Measurements from ENCODE around the gene TMOD1. TPM values are rescaled to one million over a fixed set of nuclear protein-coding genes. Genes with fewer than 3 reads are reported as not detected.

Gene TMOD1
- total and polyA plus RNA-seq, 4 donors = 9.2 to 20.0 (median 14.1) TPM

DNA sequence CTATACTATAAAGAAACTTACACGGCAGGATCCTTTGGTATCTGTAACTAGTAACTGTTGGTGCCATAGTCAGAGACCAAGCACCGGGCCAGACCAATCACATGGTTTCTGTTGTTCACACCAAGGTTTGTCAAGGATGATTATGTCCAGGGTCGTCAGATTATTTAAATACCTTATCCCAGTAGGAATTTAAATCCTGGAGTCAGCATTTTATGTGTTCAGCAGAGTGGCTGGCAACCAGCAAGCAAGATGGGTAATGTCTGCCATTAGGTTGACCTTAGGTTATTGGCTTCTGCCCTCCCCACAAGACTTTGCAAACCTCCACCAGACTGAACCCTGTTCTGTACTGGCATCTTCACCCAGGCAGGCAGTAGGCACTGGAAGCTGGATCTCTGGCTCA, 39.3 kb upstream of the TMOD1 start:
- TF ChIP-seq EGR1 (IDR thresholded peaks at IDR 0.05; ENCODE audit: low read depth in 2 of 2) (no peak), TAF1 (conservative IDR thresholded peaks at IDR 0.05) (no peak), RXRA (IDR thresholded peaks at IDR 0.05) (no peak), HNF4G (IDR thresholded peaks at IDR 0.05) (no peak), NR2F2 (IDR thresholded peaks at IDR 0.05) (no peak)
- TF ChIP-seq, protein P1, sequence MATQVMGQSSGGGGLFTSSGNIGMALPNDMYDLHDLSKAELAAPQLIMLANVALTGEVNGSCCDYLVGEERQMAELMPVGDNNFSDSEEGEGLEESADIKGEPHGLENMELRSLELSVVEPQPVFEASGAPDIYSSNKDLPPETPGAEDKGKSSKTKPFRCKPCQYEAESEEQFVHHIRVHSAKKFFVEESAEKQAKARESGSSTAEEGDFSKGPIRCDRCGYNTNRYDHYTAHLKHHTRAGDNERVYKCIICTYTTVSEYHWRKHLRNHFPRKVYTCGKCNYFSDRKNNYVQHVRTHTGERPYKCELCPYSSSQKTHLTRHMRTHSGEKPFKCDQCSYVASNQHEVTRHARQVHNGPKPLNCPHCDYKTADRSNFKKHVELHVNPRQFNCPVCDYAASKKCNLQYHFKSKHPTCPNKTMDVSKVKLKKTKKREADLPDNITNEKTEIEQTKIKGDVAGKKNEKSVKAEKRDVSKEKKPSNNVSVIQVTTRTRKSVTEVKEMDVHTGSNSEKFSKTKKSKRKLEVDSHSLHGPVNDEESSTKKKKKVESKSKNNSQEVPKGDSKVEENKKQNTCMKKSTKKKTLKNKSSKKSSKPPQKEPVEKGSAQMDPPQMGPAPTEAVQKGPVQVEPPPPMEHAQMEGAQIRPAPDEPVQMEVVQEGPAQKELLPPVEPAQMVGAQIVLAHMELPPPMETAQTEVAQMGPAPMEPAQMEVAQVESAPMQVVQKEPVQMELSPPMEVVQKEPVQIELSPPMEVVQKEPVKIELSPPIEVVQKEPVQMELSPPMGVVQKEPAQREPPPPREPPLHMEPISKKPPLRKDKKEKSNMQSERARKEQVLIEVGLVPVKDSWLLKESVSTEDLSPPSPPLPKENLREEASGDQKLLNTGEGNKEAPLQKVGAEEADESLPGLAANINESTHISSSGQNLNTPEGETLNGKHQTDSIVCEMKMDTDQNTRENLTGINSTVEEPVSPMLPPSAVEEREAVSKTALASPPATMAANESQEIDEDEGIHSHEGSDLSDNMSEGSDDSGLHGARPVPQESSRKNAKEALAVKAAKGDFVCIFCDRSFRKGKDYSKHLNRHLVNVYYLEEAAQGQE (IDR thresholded peaks at IDR 0.05) = no peak
- TF ChIP-seq, protein P2, sequence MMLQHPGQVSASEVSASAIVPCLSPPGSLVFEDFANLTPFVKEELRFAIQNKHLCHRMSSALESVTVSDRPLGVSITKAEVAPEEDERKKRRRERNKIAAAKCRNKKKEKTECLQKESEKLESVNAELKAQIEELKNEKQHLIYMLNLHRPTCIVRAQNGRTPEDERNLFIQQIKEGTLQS (IDR thresholded peaks at IDR 0.05) = no peak
- TF ChIP-seq, protein P3, sequence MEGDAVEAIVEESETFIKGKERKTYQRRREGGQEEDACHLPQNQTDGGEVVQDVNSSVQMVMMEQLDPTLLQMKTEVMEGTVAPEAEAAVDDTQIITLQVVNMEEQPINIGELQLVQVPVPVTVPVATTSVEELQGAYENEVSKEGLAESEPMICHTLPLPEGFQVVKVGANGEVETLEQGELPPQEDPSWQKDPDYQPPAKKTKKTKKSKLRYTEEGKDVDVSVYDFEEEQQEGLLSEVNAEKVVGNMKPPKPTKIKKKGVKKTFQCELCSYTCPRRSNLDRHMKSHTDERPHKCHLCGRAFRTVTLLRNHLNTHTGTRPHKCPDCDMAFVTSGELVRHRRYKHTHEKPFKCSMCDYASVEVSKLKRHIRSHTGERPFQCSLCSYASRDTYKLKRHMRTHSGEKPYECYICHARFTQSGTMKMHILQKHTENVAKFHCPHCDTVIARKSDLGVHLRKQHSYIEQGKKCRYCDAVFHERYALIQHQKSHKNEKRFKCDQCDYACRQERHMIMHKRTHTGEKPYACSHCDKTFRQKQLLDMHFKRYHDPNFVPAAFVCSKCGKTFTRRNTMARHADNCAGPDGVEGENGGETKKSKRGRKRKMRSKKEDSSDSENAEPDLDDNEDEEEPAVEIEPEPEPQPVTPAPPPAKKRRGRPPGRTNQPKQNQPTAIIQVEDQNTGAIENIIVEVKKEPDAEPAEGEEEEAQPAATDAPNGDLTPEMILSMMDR (IDR thresholded peaks at IDR 0.05; ENCODE audit: low read depth, low read length, missing input control) = no peak
- Histone ChIP-seq H3K4me1 (ENCODE audit: control insufficient read depth in 4 of 4, insufficient read depth in 4 of 4, low read length in 3 of 4) (no peaks in the 10 kb centered on the region), H3K36me3 (ENCODE audit: control insufficient read depth in 4 of 4, insufficient read depth in 3 of 4, low read depth in 1 of 4, low read length in 3 of 4) (peaks cover 0 to 8% (median 2%) of the 10 kb centered on the region in 4 donors), H3K27ac (ENCODE audit: low read depth in 1 of 2, low read length in 2 of 2) (no peak overlapping the region), H3K9me3 (ENCODE audit: control insufficient read depth in 4 of 4, low read length in 3 of 4) (no peaks in the 10 kb centered on the region), H3K4me3 (ENCODE audit: low read depth in 1 of 3, low read length in 3 of 3) (no peak overlapping the region), H3K9ac (ENCODE audit: low read depth in 1 of 2, low read length in 2 of 2) (no peak overlapping the region), H3K27me3 (ENCODE audit: control insufficient read depth in 4 of 4, insufficient read depth in 4 of 4, low read length in 3 of 4) (no peaks in the 10 kb centered on the region)
- 94% methylated on average over 3 of the region's 3 CpGs for WGBS
- DNase-seq (ENCODE audit: low spot score) = no peak

DNA sequence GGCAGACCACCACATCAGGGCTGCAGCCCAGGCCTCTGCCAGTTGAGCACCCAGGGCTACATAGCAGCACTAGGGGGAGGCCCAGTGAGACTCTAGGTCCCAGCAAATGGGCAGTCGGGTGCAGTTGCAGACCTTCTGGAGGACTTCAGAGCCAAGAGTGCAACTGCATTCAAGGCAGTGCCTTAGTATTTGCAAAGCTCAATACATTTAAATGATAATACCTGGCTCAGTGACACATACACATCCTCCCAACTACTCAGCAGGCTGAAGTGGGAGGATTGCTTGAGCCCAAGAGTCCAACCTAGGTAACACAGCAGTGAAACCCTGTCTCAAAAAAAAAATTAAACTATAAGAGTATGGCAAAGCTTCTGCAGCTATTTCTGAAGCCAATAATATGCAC, 38.6 kb upstream of the TMOD1 start:
- Histone ChIP-seq H3K27ac (ENCODE audit: low read depth in 1 of 2, low read length in 2 of 2) (no peak overlapping the region), H3K9ac (ENCODE audit: low read depth in 1 of 2, low read length in 2 of 2) (no peak overlapping the region), H3K4me3 (ENCODE audit: low read depth in 1 of 3, low read length in 3 of 3) (no peak overlapping the region), H3K4me1 (ENCODE audit: control insufficient read depth in 4 of 4, insufficient read depth in 4 of 4, low read length in 3 of 4) (no peaks in the 10 kb centered on the region), H3K9me3 (ENCODE audit: control insufficient read depth in 4 of 4, low read length in 3 of 4) (no peaks in the 10 kb centered on the region), H3K27me3 (ENCODE audit: control insufficient read depth in 4 of 4, insufficient read depth in 4 of 4, low read length in 3 of 4) (no peaks in the 10 kb centered on the region), H3K36me3 (ENCODE audit: control insufficient read depth in 4 of 4, insufficient read depth in 3 of 4, low read depth in 1 of 4, low read length in 3 of 4) (peaks cover 0 to 8% (median 2%) of the 10 kb centered on the region in 4 donors)
- DNase-seq (ENCODE audit: low spot score) = no peak
- 95% methylated on average over 1 of the region's 1 CpG for WGBS
- TF ChIP-seq, protein P4, sequence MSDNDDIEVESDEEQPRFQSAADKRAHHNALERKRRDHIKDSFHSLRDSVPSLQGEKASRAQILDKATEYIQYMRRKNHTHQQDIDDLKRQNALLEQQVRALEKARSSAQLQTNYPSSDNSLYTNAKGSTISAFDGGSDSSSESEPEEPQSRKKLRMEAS (IDR thresholded peaks at IDR 0.05) = no peak
- TF ChIP-seq FOXA2 (IDR thresholded peaks at IDR 0.05) (no peak), EGR1 (IDR thresholded peaks at IDR 0.05; ENCODE audit: low read depth in 2 of 2) (no peak), RAD21 (IDR thresholded peaks at IDR 0.05) (no peak)
- TF ChIP-seq, protein P1 (IDR thresholded peaks at IDR 0.05) = no peak
